NB4 (cell line): ENCODE results near the gene ITGAV.

Experiments
- MYC ChIP-seq: IDR thresholded peaks from 2 replicates; pipeline ENCODE4 v1.6.1; 2011; ENCODE audit warnings: low read depth, low read length
- POLR2A ChIP-seq: IDR thresholded peaks from 2 replicates; pipeline ENCODE4 v1.6.1; 2011; ENCODE audit warnings: mild to moderate bottlenecking; ENCODE audit not compliant: insufficient read length; ENCODE audit errors: extremely low read depth
- TF ChIP-seq, protein P1 (sequence below): IDR thresholded peaks from one replicate; pipeline ENCODE4 v1.5.1; 2012; ENCODE audit warnings: low read depth, low read length
- TF ChIP-seq, protein P2 (sequence below): IDR thresholded peaks from 2 replicates; pipeline ENCODE4 v1.6.1; 2011; ENCODE audit warnings: low read depth, low read length

DNA sequence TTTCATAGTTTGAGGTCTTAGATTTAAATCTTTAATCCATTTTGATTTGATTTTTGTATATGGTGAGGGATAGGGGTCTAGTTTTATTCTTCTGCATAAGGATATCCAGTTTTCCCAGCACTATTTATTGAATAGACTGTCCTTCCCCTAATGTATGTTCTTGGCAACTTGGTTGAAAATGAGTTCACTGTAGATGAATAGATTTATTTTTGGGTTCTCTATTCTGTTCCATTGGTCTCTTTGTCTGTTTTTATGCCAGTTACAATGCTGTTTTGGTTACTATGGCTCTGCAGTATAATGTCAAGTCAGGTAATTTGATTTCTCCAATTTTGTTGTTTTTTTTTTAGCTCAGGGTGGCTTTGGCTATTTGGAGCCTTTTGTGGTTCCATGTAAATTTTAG is 109.9 kb downstream of the ITGAV start:
- TF ChIP-seq, protein P1, sequence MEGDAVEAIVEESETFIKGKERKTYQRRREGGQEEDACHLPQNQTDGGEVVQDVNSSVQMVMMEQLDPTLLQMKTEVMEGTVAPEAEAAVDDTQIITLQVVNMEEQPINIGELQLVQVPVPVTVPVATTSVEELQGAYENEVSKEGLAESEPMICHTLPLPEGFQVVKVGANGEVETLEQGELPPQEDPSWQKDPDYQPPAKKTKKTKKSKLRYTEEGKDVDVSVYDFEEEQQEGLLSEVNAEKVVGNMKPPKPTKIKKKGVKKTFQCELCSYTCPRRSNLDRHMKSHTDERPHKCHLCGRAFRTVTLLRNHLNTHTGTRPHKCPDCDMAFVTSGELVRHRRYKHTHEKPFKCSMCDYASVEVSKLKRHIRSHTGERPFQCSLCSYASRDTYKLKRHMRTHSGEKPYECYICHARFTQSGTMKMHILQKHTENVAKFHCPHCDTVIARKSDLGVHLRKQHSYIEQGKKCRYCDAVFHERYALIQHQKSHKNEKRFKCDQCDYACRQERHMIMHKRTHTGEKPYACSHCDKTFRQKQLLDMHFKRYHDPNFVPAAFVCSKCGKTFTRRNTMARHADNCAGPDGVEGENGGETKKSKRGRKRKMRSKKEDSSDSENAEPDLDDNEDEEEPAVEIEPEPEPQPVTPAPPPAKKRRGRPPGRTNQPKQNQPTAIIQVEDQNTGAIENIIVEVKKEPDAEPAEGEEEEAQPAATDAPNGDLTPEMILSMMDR: no peak
- TF ChIP-seq, protein P2, sequence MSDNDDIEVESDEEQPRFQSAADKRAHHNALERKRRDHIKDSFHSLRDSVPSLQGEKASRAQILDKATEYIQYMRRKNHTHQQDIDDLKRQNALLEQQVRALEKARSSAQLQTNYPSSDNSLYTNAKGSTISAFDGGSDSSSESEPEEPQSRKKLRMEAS: no peak
- TF ChIP-seq POLR2A (no peak), MYC (no peak)
